Liver (tissue), 9 donors: ENCODE measurements around the gene HAO1. TPM values are rescaled to one million over a fixed set of nuclear protein-coding genes. Genes with fewer than 3 reads are reported as not detected.

ENCODE experiments used
- DNase-seq: peaks from one replicate; pipeline ENCODE4 v3.0.0-alpha.2; 2017; ENCODE audit warnings: low spot score
- H3K27ac ChIP-seq, 2 donors: one replicate each; pipeline ENCODE4 v1.7.0; 2013; ENCODE audit warnings: inconsistent platforms in 2 of 2, low read length in 2 of 2, control low read depth in 1 of 2, low read depth in 1 of 2, mild to moderate bottlenecking in 1 of 2
- H3K27me3 ChIP-seq, 4 donors: one replicate each; pipeline versions ENCODE4 v1.6.1 to v1.7.0; 2013; ENCODE audit warnings: low read length in 3 of 4, inconsistent platforms in 1 of 4, mild to moderate bottlenecking in 1 of 4, moderate library complexity in 1 of 4; ENCODE audit not compliant: control insufficient read depth in 4 of 4, insufficient read depth in 4 of 4
- H3K36me3 ChIP-seq, 4 donors: one replicate each; pipeline versions ENCODE4 v1.6.1 to v1.7.0; 2013; ENCODE audit warnings: low read length in 3 of 4, mild to moderate bottlenecking in 3 of 4, low read depth in 1 of 4, moderate library complexity in 1 of 4; ENCODE audit not compliant: control insufficient read depth in 4 of 4, insufficient read depth in 3 of 4
- H3K4me1 ChIP-seq, 4 donors: one replicate each; pipeline versions ENCODE4 v1.6.1 to v1.7.0; 2013; ENCODE audit warnings: low read length in 3 of 4, mild to moderate bottlenecking in 3 of 4, moderate library complexity in 1 of 4; ENCODE audit not compliant: control insufficient read depth in 4 of 4, insufficient read depth in 4 of 4
- H3K4me3 ChIP-seq, 3 donors: one replicate each; pipeline versions ENCODE4 v1.6.1 to v1.7.0; 2013; ENCODE audit warnings: low read length in 3 of 3, control low read depth in 1 of 3, low read depth in 1 of 3, mild to moderate bottlenecking in 1 of 3
- H3K9ac ChIP-seq, 2 donors: one replicate each; pipeline ENCODE4 v1.7.0; 2013; ENCODE audit warnings: low read length in 2 of 2, mild to moderate bottlenecking in 2 of 2, moderate library complexity in 2 of 2, control low read depth in 1 of 2, low read depth in 1 of 2
- H3K9me3 ChIP-seq, 4 donors: one replicate each; pipeline versions ENCODE4 v1.6.1 to v1.7.0; 2013; ENCODE audit warnings: low read length in 3 of 4; ENCODE audit not compliant: control insufficient read depth in 4 of 4
- ATF3 ChIP-seq: IDR thresholded peaks from 2 replicates; pipeline ENCODE4 v1.6.1; 2016; ENCODE audit warnings: antibody characterized with exemption
- CTCF ChIP-seq: fragments of 150-350 bp; IDR thresholded peaks from 2 replicates; pipeline ENCODE4 v1.5.1; 2017; ENCODE audit warnings: improper control_type of control experiment, low read depth, low read length; ENCODE audit not compliant: missing input control
- EGR1 ChIP-seq, 2 donors: IDR thresholded peaks; 2 replicates each; pipeline ENCODE4 v1.6.1; 2016 to 2018; ENCODE audit warnings: antibody characterized with exemption in 2 of 2, low read depth in 2 of 2
- FOXA1 ChIP-seq: IDR thresholded peaks from 2 replicates; pipeline ENCODE4 v1.6.1; 2016; ENCODE audit warnings: antibody characterized with exemption
- FOXA2 ChIP-seq: IDR thresholded peaks from 2 replicates; pipeline ENCODE4 v1.6.1; 2016; ENCODE audit warnings: antibody characterized with exemption
- GABPA ChIP-seq, 2 donors: IDR thresholded peaks in 1 of 2; conservative IDR thresholded peaks in 1 of 2; 2 replicates each; pipeline ENCODE4 v1.6.1; 2016; ENCODE audit warnings: antibody characterized with exemption in 2 of 2, mild to moderate bottlenecking in 1 of 2, moderate library complexity in 1 of 2
- HNF4A ChIP-seq, 2 donors: conservative IDR thresholded peaks; 2 replicates each; pipeline ENCODE4 v1.6.1; 2016; ENCODE audit warnings: antibody characterized with exemption in 2 of 2, mild to moderate bottlenecking in 2 of 2
- HNF4G ChIP-seq: IDR thresholded peaks from 2 replicates; pipeline ENCODE4 v1.6.1; 2016; ENCODE audit warnings: antibody characterized with exemption
- JUND ChIP-seq, 2 donors: IDR thresholded peaks; 2 replicates each; pipeline ENCODE4 v1.6.1; 2016; ENCODE audit warnings: antibody characterized with exemption in 2 of 2
- MAX ChIP-seq: IDR thresholded peaks from 2 replicates; pipeline ENCODE4 v1.6.1; 2016; ENCODE audit warnings: antibody characterized with exemption
- NR2F2 ChIP-seq: IDR thresholded peaks from 2 replicates; pipeline ENCODE4 v1.6.1; 2016; ENCODE audit warnings: antibody characterized with exemption
- RAD21 ChIP-seq, 2 donors: IDR thresholded peaks; 2 replicates each; pipeline ENCODE4 v1.6.1; 2016; ENCODE audit warnings: antibody characterized with exemption in 2 of 2, mild to moderate bottlenecking in 2 of 2
- REST ChIP-seq: IDR thresholded peaks from 2 replicates; pipeline ENCODE4 v1.6.1; 2016; ENCODE audit warnings: antibody characterized with exemption, mild to moderate bottlenecking
- RXRA ChIP-seq, 2 donors: IDR thresholded peaks; 2 replicates each; pipeline ENCODE4 v1.6.1; 2017 to 2018; ENCODE audit warnings: antibody characterized with exemption in 2 of 2, mild to moderate bottlenecking in 1 of 2
- SP1 ChIP-seq: IDR thresholded peaks from 2 replicates; pipeline ENCODE4 v1.6.1; 2018; ENCODE audit warnings: antibody characterized with exemption, mild to moderate bottlenecking
- TAF1 ChIP-seq: conservative IDR thresholded peaks from 2 replicates; pipeline ENCODE4 v1.6.1; 2016; ENCODE audit warnings: antibody characterized with exemption, mild to moderate bottlenecking
- YY1 ChIP-seq: IDR thresholded peaks from 2 replicates; pipeline ENCODE4 v1.6.1; 2016; ENCODE audit warnings: antibody characterized with exemption, mild to moderate bottlenecking
- ZBTB33 ChIP-seq: IDR thresholded peaks from 2 replicates; pipeline ENCODE4 v1.6.1; 2016; ENCODE audit warnings: antibody characterized with exemption
- WGBS: extraction: QIAGEN DNeasy Blood & Tissue Kit; methylation state at CpG from one replicate; pipeline ENCODE4 v1.1.7; 2013; 5-methylcytosine and 5-hydroxymethylcytosine counted together
- polyA plus RNA-seq, 2 donors: library from polyadenylated mRNA; stranded (reverse) in 1 of 2; unstranded in 1 of 2; fragments of 200-250 nt in 1 of 2; fragments of >200 nt in 1 of 2; fragmentation: Nextera tagmentation in 1 of 2; extraction: Ambion mirVana in 1 of 2; gene quantifications; one replicate each; pipeline versions ENCODE4 v1.2.1 to v1.2.3, GENCODE V29; 2013 to 2015
- total RNA-seq, 2 donors: library from RNA; depleted of rRNA; stranded (reverse); fragments of >200 nt; gene quantifications; one replicate each; pipeline ENCODE4 v1.2.3, GENCODE V29; 2014
- donor health status: healthy.
- donor health status: healthy.
- donor health status: healthy.
- donor health status: healthy.
- donor health status: healthy.

HAO1 gene
- total and polyA plus RNA-seq, 4 donors, result 17.8 to 164 (median 161) TPM

- Histone ChIP-seq H3K4me3 (no peak overlapping the region), H3K4me1 (no peaks in the 10 kb centered on the region), H3K9ac (no peak overlapping the region), H3K27me3 (no peaks in the 10 kb centered on the region), H3K36me3 (no peaks in the 10 kb centered on the region), H3K9me3 (no peaks in the 10 kb centered on the region), H3K27ac (no peak overlapping the region)
- 95% methylated on average over 2 of the region's 2 CpGs for WGBS
- TF ChIP-seq RXRA (IDR thresholded peaks at IDR 0.05), result no peak
- TF ChIP-seq RAD21 (IDR thresholded peaks at IDR 0.05), result no peak
- no peak for TF ChIP-seq REST
- TF ChIP-seq ATF3, result no peak
- no peak for TF ChIP-seq ZBTB33
- TF ChIP-seq EGR1 (IDR thresholded peaks at IDR 0.05; ENCODE audit: low read depth in 2 of 2), result no peak
- TF ChIP-seq HNF4A (conservative IDR thresholded peaks at IDR 0.05), result no peak
- no peak for TF ChIP-seq MAX
- TF ChIP-seq TAF1, result no peak
- TF ChIP-seq NR2F2, result no peak
- no peak for TF ChIP-seq FOXA2
- TF ChIP-seq FOXA1, result no peak
- no peak for TF ChIP-seq SP1
- no peak for DNase-seq
Measured at GRCh38 chr20:7849675-7850074, 90.6 kb downstream of the HAO1 start.

- Histone ChIP-seq H3K36me3 (no peaks in the 10 kb centered on the region), H3K4me3 (no peak overlapping the region), H3K9me3 (no peaks in the 10 kb centered on the region), H3K9ac (no peak overlapping the region), H3K27me3 (no peaks in the 10 kb centered on the region), H3K4me1 (no peaks in the 10 kb centered on the region), H3K27ac (no peak overlapping the region)
- no peak for DNase-seq
- TF ChIP-seq RXRA (IDR thresholded peaks at IDR 0.05), result no peak
- no peak for TF ChIP-seq FOXA2
- no peak for TF ChIP-seq SP1
- TF ChIP-seq ATF3, result no peak
- TF ChIP-seq HNF4G, result no peak
- TF ChIP-seq FOXA1, result no peak
- TF ChIP-seq YY1, result no peak
- TF ChIP-seq CTCF, result no peak
- no peak for TF ChIP-seq GABPA (IDR thresholded peaks at IDR 0.05 in 1 of 2, conservative IDR thresholded peaks at IDR 0.05 in 1 of 2)
- no peak for TF ChIP-seq EGR1 (IDR thresholded peaks at IDR 0.05; ENCODE audit: low read depth in 2 of 2)
- no peak for TF ChIP-seq REST
- TF ChIP-seq JUND (IDR thresholded peaks at IDR 0.05), result no peak
- TF ChIP-seq ZBTB33, result no peak
- WGBS, result 87% methylated on average over 2 of the region's 2 CpGs
Measured at GRCh38 chr20:7848351-7848750, 91.9 kb downstream of the HAO1 start.
